Placental pericyte (primary cell): ENCODE data around the gene MDGA2. TPM values are rescaled to one million over a fixed set of nuclear protein-coding genes. Genes with fewer than 3 reads are reported as not detected.

Experiments
- small RNA-seq: library from RNA; depleted of rRNA; stranded (forward); fragments of <200 nt; gene quantifications from one replicate; pipeline ENCODE3, GENCODE V24; 2012; ENCODE audit warnings: low replicate concordance
- total RNA-seq: library from RNA; depleted of rRNA; stranded (reverse); fragments of >200 nt; gene quantifications from 2 replicates; pipeline ENCODE4 v1.2.3, GENCODE V29; 2012

MDGA2 gene
- under 0.01 and 0.43 TPM in 2 replicates for total RNA-seq

GRCh38 chr14:47675466-47676314, at the start of gene MDGA2:
Gene MDGA2 (minus strand): TSS chr14:47675605.

Small RNAs within 50 kb of the gene (small RNA-seq; reads per million reads assigned to genes)
- not detected for gene RF00402
